MM.1S (cell line): ENCODE measurements around the gene NHSL2.

Source experiments
- DNase-seq: peaks from one replicate; pipeline ENCODE4 v3.0.0-alpha.2; 2015
- H2AFZ ChIP-seq: fragments of 300-600 bp; sonication (generic); 2 replicates; pipeline ENCODE4 v1.6.0; 2016; ENCODE audit warnings: antibody characterized with exemption, low read length
- H3F3A ChIP-seq: fragments of 300-600 bp; sonication (generic); 2 replicates; pipeline ENCODE4 v1.6.1; 2016; ENCODE audit warnings: mild to moderate bottlenecking, antibody characterized with exemption, low read length, moderate library complexity, mixed read lengths; ENCODE audit not compliant: insufficient read depth
- H3K27ac ChIP-seq: fragments of 300-600 bp; sonication (generic); 2 replicates; pipeline ENCODE4 v1.5.1; 2016; ENCODE audit warnings: mild to moderate bottlenecking, low read length
- H3K27me3 ChIP-seq: fragments of 300-600 bp; sonication (generic); replicated peaks from 2 replicates; pipeline ENCODE4 v1.6.0; 2016; ENCODE audit warnings: low read length; ENCODE audit not compliant: insufficient read depth
- H3K36me3 ChIP-seq: fragments of 300-600 bp; sonication (generic); replicated peaks from 2 replicates; pipeline ENCODE4 v1.6.1; 2016; ENCODE audit warnings: mild to moderate bottlenecking, low read length, mixed read lengths; ENCODE audit not compliant: insufficient read depth
- H3K4me1 ChIP-seq: fragments of 300-600 bp; sonication (generic); 2 replicates; pipeline ENCODE4 v1.6.1; 2016; ENCODE audit warnings: low read length, mixed read lengths
- H3K4me2 ChIP-seq: fragments of 300-600 bp; sonication (generic); 2 replicates; pipeline ENCODE4 v1.6.0; 2016; ENCODE audit warnings: low read depth, low read length
- H3K4me3 ChIP-seq: fragments of 300-600 bp; sonication (generic); 2 replicates; pipeline ENCODE4 v1.5.1; 2016; ENCODE audit warnings: low read length, mixed read lengths
- H3K79me2 ChIP-seq: fragments of 300-600 bp; sonication (generic); 2 replicates; pipeline ENCODE4 v1.6.1; 2016; ENCODE audit warnings: mixed run types, low read length, mixed read lengths
- H3K9ac ChIP-seq: fragments of 300-600 bp; sonication (generic); 2 replicates; pipeline ENCODE4 v1.6.1; 2016; ENCODE audit warnings: low read length, mixed read lengths
- H3K9me2 ChIP-seq: fragments of 300-600 bp; sonication (generic); replicated peaks from 2 replicates; pipeline ENCODE4 v1.6.1; 2016; ENCODE audit warnings: mild to moderate bottlenecking, low read length, mixed read lengths; ENCODE audit not compliant: insufficient read depth
- H3K9me3 ChIP-seq: fragments of 300-600 bp; sonication (generic); replicated peaks from 2 replicates; pipeline ENCODE4 v1.6.1; 2016; ENCODE audit warnings: mild to moderate bottlenecking, low read length, mixed read lengths; ENCODE audit not compliant: insufficient read depth
- H4K20me1 ChIP-seq: fragments of 300-600 bp; sonication (generic); 2 replicates; pipeline ENCODE4 v1.6.1; 2016; ENCODE audit warnings: mild to moderate bottlenecking, low read length, moderate library complexity, mixed read lengths; ENCODE audit not compliant: insufficient read depth
- EZH2 ChIP-seq: fragments of 300-600 bp; sonication (generic); optimal IDR thresholded peaks from 2 replicates; pipeline ENCODE3; 2017; ENCODE audit warnings: low read depth, mild to moderate bottlenecking, antibody characterized with exemption, low read length, mixed read lengths
- EZH2phosphoT487 ChIP-seq: fragments of 300-600 bp; sonication (generic); IDR thresholded peaks from 2 replicates; pipeline ENCODE4 v1.6.1; 2018; ENCODE audit warnings: antibody characterized with exemption, low read length
- TF ChIP-seq, protein P1 (sequence below): fragments of 300-600 bp; sonication (generic); IDR thresholded peaks from 2 replicates; pipeline ENCODE4 v1.5.1; 2016; ENCODE audit warnings: antibody characterized with exemption, low read length, mixed read lengths

Gene NHSL2

DNA sequence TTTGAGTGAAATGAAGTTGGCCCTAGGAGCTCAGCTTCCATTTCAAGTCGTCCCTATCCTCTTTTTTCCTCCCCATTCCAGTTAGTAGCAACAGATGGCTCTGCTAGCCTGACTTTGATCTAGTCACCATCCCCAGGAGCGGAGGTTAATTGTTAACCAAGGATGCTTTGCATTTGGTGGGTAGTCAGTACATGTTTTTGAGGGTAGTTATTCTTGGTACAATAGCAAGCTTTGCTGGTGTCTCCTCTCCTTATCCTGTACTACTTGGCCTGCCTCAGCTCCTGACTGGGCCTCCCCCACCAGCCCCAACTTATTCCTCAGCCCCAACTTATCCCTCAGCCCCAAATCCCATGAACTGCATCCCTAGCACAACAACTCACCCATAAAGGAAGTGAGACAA, 235.9 kb downstream of the NHSL2 start:
- TF ChIP-seq, protein P1, sequence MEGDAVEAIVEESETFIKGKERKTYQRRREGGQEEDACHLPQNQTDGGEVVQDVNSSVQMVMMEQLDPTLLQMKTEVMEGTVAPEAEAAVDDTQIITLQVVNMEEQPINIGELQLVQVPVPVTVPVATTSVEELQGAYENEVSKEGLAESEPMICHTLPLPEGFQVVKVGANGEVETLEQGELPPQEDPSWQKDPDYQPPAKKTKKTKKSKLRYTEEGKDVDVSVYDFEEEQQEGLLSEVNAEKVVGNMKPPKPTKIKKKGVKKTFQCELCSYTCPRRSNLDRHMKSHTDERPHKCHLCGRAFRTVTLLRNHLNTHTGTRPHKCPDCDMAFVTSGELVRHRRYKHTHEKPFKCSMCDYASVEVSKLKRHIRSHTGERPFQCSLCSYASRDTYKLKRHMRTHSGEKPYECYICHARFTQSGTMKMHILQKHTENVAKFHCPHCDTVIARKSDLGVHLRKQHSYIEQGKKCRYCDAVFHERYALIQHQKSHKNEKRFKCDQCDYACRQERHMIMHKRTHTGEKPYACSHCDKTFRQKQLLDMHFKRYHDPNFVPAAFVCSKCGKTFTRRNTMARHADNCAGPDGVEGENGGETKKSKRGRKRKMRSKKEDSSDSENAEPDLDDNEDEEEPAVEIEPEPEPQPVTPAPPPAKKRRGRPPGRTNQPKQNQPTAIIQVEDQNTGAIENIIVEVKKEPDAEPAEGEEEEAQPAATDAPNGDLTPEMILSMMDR = no peak
- TF ChIP-seq EZH2phosphoT487 (no peak), EZH2 (no peak)
- no peak overlapping the region for H3K4me3 ChIP-seq
- no peaks in the 10 kb centered on the region; the same call in 1 of the 2 replicates for H3K4me1 ChIP-seq
- no peaks in the 10 kb centered on the region for H3K27me3 ChIP-seq
- no peaks in the 10 kb centered on the region for H3K9me2 ChIP-seq
- no peaks in the 10 kb centered on the region for H3F3A ChIP-seq
- no peak for DNase-seq
- no peak overlapping the region for H3K4me2 ChIP-seq
- H3K9ac ChIP-seq = no peak overlapping the region
- H3K27ac ChIP-seq = no peak overlapping the region
- no peaks in the 10 kb centered on the region for H4K20me1 ChIP-seq
- H3K79me2 ChIP-seq = no peaks in the 10 kb centered on the region
- H2AFZ ChIP-seq = no peak overlapping the region
- H3K9me3 ChIP-seq = no peaks in the 10 kb centered on the region
- no peaks in the 10 kb centered on the region for H3K36me3 ChIP-seq

DNA sequence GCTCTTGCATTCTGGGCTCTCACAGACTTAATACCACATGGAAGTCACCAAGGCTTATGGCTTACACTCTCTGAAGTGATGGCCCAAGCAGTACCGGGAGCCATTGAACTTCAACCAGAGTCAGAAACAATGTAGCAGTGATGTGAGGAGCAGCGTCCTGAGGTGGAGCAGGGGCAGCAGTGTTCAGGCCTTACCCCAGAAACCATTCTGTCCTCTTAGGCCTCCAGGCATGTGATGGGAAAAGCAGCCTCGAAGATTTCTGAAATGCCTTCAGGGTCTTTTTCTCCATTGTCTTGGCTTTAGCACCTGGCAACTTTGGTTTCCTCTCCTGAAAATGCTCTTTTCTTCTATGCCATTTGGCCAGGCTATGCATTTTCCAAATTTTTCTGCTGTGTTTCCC, 248.1 kb downstream of the NHSL2 start:
- H3K9me3 ChIP-seq = no peaks in the 10 kb centered on the region
- H3K27me3 ChIP-seq = no peaks in the 10 kb centered on the region
- no peaks in the 10 kb centered on the region for H3K79me2 ChIP-seq
- no peaks in the 10 kb centered on the region for H4K20me1 ChIP-seq
- H3K36me3 ChIP-seq = no peaks in the 10 kb centered on the region
- no peak for DNase-seq
- H3K4me1 ChIP-seq = no peaks in the 10 kb centered on the region
- no peak overlapping the region for H3K4me2 ChIP-seq
- no peak overlapping the region for H3K27ac ChIP-seq
- H3F3A ChIP-seq = no peaks in the 10 kb centered on the region
- no peak overlapping the region for H2AFZ ChIP-seq
- no peak overlapping the region for H3K4me3 ChIP-seq
- H3K9me2 ChIP-seq = no peaks in the 10 kb centered on the region
- TF ChIP-seq, protein P1 = no peak
- no peak for TF ChIP-seq EZH2
- no peak for TF ChIP-seq EZH2phosphoT487
- H3K9ac ChIP-seq = no peak overlapping the region

DNA sequence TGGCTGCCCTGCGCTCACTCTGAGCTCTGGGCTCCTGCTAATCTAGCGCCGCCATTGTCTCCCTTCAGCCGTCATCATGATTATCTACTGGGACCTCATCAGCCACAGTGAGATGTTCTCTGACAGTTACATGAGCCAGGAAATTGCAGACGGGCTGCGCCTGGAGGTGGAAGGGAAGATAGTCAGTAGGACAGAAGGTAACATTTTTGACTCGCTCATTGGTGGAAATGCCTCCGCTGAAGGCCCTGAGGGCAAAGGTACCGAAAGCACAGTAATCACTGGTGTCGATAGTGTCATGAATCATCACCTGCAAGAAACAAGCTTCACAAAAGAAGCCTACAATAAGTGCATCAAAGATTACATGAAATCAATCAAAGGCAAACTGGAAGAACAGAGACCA, 249.1 kb downstream of the NHSL2 start:
- H4K20me1 ChIP-seq = no peaks in the 10 kb centered on the region
- no peak overlapping the region for H3K4me2 ChIP-seq
- no peak for DNase-seq

More for the DNA sequence above, 249.1 kb downstream of the NHSL2 start:
- H3K9ac ChIP-seq = no peak overlapping the region
- H2AFZ ChIP-seq = no peak overlapping the region
- no peaks in the 10 kb centered on the region for H3K9me2 ChIP-seq
- H3K9me3 ChIP-seq = no peaks in the 10 kb centered on the region
- H3F3A ChIP-seq = no peaks in the 10 kb centered on the region
- H3K4me3 ChIP-seq = no peak overlapping the region
- no peaks in the 10 kb centered on the region for H3K27me3 ChIP-seq
- no peaks in the 10 kb centered on the region for H3K4me1 ChIP-seq
- no peaks in the 10 kb centered on the region for H3K36me3 ChIP-seq
- no peaks in the 10 kb centered on the region for H3K79me2 ChIP-seq
- TF ChIP-seq EZH2phosphoT487 = no peak
- TF ChIP-seq EZH2 = no peak
- TF ChIP-seq, protein P1 = no peak
- H3K27ac ChIP-seq = no peak overlapping the region
